HG02678 (cell line): Measurements from ENCODE around the gene TRIM47.
"Not testable (repeated sequence)": the region's sequence is repeated elsewhere in the genome, so short reads cannot be mapped to it uniquely, and the experiment has no call there.

Experiments used
- ATAC-seq: cut with Tn5 transposase; IDR thresholded peaks from one replicate; pipeline ENCODE4 v1.9.1; 2021; ENCODE audit warnings: mild to moderate bottlenecking, moderate library complexity; ENCODE audit not compliant: unreplicated experiment

The TRIM47 gene

GRCh38 chr17:75872434-75873351 is 5.7 kb downstream of the TRIM47 start:
- ATAC-seq = no peak

DNA sequence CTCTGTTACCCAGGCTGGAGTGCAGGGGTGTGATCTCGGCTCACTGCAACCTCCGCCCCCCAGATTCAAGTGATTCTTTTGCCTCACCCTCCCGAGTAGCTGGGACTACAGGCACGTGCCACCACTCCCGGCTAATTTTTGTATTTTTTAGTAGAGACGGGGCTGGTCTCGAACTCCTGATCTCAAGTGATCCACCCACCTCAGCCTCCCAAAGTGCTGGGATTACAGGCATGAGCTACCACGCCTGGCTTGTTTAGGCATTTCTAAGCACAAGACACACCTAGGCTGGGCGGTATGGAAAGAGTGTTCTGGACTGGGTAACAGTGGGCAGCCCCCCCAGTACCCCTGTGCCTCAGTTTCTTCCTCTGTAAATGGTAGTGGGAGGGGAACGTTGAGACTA is 8.2 kb downstream of the TRIM47 start:
- ATAC-seq = not testable (repeated sequence)

DNA sequence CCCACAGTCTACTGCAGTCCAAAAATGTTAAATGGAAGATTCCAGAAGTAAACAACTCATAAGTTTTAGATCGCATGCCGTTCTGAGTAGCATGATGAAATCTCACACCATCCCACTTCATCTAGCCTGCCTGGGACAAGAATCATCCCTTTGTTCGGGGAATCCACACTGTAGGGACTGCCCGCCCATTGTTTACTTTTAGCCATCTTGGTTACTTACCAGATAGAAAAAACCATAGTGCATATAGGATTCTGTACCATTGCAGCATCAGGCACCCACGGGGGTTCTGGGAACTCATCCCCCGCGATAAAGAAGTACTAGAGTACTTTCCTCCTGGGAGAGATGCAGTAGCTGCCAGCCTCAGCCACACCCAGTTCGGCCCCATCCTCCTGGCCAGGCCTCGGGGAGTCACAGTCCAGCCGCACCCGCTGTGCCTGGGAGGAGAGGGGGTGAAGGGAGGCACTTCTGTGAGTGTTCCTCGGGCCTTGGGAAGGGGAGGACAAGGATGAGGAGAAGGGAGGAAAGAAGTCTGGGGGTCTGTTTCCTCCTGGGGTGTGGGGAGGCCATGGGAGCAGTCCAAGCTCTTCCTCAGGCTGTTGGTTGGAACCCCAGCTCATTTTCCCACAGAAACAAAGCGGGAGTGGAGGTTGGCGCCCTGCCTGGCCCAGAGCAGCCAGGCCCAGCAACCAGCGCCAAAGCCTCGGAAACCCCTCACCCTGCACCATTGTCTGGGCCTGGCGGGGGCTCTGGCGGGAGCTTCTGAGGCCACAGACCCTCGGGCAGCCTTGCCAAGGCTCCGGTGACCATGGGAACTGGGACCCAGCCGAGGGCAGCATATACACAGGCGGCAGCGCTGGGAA is 8.9 kb downstream of the TRIM47 start:
- ATAC-seq = no peak

DNA sequence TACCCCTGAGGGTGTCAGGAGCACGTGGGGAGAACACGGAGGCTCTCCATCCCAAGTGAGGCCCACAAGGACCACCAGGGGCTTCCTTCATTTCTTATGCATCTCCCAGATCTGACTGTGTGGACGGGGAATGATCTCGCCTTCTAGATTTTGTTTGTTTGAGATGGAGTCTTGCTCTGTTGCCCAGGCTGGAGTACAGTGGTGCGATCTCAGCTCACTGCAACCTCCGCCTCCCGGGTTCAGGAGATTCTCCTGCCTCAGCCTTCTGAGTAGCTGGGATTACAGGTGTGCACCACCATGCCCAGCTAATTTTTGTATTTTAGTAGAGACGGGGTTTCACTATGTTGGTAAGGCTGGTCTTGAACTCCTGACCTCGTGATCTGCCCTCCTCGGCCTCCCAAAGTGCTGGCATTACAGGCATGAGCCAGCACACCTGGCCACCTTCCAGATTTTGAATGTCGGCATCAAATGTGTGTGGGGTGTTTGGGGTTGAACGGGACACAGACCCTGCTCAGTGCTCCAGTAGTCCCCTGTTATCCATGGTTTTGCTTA is 9.6 kb downstream of the TRIM47 start:
- not testable (repeated sequence) for ATAC-seq

DNA sequence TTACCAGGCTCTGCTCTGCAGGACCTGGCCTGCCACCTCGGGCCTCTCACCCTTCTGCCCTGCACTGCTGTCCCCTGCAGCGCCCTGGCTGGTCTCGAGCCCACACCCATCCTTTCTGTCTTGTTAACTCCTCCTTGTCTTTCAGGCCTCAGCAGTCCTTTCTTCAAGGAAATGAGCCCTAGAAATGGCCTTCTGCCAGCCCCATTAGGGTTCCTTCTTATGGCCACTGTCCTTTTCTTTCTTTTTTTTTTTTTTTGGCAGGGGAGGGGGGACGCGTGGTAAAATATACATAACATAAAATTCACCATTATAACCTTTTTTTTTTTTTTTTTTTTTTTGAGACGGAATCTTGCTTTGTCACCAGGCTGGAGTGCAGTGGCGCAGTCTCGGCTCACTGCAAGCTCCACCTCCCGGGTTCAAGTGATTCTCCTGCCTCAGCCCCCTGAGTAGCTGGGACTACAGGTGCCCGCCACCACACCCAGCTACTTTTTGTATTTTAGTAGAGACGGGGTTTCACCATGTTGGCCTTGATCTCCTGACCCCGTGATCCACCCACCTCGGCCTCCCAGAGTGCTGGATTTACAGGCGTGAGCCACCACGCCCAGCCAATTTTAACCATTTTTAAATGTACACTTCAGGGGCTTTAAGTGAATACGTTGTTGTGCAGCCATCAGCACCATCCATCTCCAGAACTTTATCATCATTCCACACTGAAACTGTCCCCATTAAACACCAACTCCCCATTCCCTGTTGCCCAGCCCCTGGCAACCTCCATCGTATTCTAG is 12.8 kb downstream of the TRIM47 start:
- not testable (repeated sequence) for ATAC-seq

DNA sequence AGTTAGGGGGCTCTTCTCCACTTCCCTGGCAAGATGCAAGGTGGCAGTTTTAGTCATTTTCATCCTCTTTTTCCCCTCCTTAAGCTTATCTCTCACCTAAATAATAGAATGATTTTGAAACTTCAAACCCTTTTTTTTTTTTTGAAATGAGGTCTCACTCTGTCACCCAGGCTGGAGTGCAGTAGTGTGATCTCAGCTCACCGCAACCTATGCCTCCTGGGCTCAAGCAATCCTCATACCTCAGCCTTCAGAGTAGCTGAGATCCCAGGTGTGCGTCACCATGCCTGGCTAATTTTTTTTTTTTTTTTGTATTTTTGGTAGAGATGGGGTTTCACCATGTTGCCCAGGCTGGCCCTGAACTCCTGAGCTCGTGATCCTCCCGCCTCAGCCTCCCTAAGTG is 13.5 kb downstream of the TRIM47 start:
- peak; percentile 17 for ATAC-seq

DNA sequence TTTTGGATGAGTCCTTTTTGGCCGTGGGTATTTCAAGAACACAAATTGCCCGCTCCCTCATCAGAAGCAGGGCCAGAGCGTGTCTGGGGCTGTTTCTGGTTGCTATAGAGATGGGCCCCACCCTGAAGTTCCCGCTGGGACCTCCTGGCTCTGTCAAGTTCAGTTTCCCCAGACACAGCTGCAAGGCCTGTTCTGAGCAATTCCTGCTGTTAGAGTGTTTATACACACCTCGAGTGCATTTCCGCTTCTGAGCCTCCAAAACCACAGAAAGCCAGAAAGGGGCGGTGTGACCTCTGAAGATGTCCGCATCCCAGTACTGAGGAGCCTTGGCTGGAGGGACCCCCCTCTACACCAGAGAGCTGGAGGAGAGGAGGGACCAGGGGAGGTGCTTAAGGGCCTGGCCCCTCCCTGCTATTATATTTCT is 13.9 kb downstream of the TRIM47 start:
- peak; percentile 79 for ATAC-seq

DNA sequence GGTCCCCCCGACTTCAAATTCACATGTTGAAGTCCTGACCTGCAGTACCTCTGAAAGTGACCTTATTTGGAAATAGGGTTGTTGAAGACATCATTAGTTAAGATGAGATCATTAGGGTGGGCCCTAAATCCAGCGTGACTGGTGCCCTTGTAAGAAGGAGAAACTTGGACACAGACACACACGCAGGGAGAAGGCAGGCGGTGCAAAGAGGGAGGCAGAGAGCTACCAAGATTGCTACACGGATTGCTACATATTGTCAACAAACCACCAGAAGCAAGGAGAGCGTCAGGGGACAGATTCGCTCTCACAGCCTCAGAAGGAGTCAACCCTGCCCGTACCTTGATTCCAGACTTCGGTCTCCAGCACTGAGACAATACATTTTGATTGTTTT is 16.5 kb downstream of the TRIM47 start:
- no peak for ATAC-seq

GRCh38 chr17:75859358-75859757 is 19.0 kb downstream of the TRIM47 start:
- ATAC-seq = not testable (repeated sequence)

DNA sequence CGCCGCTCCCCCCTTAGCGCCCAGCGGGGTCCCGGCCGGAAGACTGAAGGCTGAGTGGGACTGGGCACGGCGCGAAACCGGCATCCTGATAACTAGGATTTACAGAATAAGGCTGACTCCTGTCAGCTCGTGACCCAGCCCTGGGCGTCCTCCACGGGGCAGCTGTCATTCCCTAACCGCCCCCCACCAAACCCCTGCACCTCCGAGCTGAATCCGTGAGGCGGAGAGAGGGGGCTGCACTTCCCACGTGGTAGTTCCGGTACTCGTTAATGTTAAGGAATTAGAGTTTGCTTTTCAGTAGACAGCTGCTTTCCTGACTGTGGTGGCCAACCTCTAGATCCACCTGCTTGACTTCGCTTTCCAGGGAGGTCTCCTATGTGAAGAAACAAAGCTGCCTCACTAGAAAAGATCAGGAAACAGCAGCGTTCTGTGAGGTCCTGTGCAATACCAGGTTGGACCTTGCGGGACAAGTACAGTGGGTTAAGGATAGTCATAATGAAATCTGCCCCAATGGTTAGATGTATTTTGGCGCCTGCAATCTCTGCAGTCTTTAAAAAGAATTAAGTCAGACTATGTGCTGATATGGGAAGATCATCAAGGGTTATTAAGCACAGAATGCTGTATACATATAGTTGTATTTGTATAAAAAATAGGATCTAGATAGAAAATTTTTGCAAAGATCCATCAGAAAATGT is 22.2 kb downstream of the TRIM47 start:
- ATAC-seq = no peak

- peak; percentile 86 for ATAC-seq
Measured at GRCh38 chr17:75855310-75856061, 22.9 kb downstream of the TRIM47 start, which contains the start of gene WBP2. Gene WBP2, minus strand, starts transcription at chr17:75855335. Its CDS starts 38 bp downstream, at chr17:75855297.

DNA sequence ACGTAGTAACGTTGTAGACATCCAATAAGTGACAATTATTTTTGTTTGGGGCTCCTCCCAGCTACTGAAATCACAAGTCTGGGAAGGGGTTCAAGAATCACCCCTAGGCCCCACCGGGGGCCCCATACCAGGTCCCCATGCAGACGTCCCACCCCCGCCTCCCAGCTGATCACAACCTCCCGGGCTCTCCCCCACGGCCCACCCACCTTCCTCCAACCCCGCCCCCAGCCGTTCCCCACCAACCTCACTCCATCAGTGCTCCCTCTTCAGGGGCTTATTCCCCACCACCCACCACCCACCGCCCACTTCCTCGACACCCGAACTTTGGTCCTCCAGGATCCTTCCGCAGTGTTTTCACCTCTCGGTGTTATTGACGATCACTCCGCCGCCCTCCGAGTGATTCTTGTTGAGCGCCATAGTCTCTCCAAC is 23.5 kb downstream of the TRIM47 start:
- ATAC-seq = no peak

GRCh38 chr17:75854101-75854748 is 24.2 kb downstream of the TRIM47 start:
- ATAC-seq = no peak

GRCh38 chr17:75853433-75853832 is 24.9 kb downstream of the TRIM47 start:
- no peak for ATAC-seq

DNA sequence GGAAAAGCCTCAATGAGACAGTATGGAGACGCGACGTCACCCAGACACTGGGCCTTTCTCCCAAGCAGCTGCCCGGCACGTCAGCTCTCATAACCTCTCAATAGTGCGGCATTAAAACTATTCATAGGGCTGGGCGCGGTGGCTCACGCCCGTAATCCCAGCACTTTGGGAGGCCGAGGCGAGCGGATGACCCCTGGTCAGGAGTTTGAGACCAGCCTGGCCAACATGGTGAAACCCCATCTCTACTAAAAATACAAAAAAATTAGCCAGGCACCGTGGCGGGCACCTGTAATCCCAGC is 26.7 kb downstream of the TRIM47 start:
- not testable (repeated sequence) for ATAC-seq

GRCh38 chr17:75850928-75851692 is 27.3 kb downstream of the TRIM47 start:
- no peak for ATAC-seq

- no peak for ATAC-seq
Measured at GRCh38 chr17:75849724-75850123, 28.7 kb downstream of the TRIM47 start.

GRCh38 chr17:75849279-75849646 is 29.1 kb downstream of the TRIM47 start:
- ATAC-seq = no peak
